VCaP (cell line): ENCODE data around the gene GCDH.
A peak's percentile ranks its signal among the peaks of the same experiment; 100 is the strongest.

Source experiments
- H3K27ac ChIP-seq: fragments of 450-650 bp; 2 replicates; pipeline ENCODE4 v1.5.1; 2017
- TF ChIP-seq, protein P1 (sequence below): fragments of 450-650 bp; conservative IDR thresholded peaks from 2 replicates; pipeline ENCODE4 v1.5.1; 2017; ENCODE audit warnings: mild to moderate bottlenecking, moderate library complexity

Gene GCDH

DNA sequence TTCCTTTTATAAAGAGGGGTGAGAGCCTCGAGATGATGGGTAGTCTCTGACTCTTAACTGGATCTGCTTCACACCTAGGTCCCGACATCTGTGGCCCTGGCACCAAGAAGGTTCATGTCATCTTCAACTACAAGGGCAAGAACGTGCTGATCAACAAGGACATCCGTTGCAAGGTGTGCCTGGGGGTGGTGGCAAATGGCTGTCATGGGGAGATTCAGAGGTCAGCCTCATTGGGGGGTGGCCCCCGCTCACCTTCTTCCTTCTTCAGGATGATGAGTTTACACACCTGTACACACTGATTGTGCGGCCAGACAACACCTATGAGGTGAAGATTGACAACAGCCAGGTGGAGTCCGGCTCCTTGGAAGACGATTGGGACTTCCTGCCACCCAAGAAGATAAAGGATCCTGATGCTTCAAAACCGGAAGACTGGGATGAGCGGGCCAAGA lies 49.0 kb downstream of the GCDH start:
- peak overlapping the region; percentile 96 for H3K27ac ChIP-seq
- TF ChIP-seq, protein P1, sequence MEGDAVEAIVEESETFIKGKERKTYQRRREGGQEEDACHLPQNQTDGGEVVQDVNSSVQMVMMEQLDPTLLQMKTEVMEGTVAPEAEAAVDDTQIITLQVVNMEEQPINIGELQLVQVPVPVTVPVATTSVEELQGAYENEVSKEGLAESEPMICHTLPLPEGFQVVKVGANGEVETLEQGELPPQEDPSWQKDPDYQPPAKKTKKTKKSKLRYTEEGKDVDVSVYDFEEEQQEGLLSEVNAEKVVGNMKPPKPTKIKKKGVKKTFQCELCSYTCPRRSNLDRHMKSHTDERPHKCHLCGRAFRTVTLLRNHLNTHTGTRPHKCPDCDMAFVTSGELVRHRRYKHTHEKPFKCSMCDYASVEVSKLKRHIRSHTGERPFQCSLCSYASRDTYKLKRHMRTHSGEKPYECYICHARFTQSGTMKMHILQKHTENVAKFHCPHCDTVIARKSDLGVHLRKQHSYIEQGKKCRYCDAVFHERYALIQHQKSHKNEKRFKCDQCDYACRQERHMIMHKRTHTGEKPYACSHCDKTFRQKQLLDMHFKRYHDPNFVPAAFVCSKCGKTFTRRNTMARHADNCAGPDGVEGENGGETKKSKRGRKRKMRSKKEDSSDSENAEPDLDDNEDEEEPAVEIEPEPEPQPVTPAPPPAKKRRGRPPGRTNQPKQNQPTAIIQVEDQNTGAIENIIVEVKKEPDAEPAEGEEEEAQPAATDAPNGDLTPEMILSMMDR, result no peak

DNA sequence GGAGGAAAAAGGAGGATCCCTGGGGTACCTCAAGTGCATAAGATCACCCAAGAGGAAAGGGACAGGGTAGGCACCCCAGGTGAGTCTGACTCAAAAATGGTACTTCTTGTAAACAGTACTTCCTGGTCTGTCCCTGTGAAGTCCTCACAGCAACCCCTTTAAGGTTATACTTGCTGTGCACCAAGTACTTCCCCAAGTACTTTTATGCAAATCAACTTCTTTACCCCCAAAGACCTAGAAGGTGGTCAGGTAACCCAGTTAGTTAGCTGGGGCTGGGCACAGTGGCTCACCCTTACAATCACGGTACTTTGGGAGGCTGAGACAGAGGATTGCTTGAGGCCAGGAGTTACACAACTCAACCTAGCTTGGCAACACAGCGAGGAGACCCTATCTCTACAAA lies 49.9 kb downstream of the GCDH start:
- TF ChIP-seq, protein P1, result no peak
- peak overlapping the region; percentile 96 for H3K27ac ChIP-seq

DNA sequence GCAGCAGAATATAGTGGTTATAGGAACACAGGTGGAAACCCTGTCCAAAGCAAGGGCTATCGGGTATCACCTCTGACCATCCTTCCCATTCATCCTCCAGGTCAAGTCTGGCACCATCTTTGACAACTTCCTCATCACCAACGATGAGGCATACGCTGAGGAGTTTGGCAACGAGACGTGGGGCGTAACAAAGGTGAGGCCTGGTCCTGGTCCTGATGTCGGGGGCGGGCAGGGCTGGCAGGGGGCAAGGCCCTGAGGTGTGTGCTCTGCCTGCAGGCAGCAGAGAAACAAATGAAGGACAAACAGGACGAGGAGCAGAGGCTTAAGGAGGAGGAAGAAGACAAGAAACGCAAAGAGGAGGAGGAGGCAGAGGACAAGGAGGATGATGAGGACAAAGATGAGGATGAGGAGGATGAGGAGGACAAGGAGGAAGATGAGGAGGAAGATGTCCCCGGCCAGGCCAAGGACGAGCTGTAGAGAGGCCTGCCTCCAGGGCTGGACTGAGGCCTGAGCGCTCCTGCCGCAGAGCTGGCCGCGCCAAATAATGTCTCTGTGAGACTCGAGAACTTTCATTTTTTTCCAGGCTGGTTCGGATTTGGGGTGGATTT lies 52.6 kb downstream of the GCDH start:
- TF ChIP-seq, protein P1, result no peak
- H3K27ac ChIP-seq, result peak overlapping the region; percentile 96

DNA sequence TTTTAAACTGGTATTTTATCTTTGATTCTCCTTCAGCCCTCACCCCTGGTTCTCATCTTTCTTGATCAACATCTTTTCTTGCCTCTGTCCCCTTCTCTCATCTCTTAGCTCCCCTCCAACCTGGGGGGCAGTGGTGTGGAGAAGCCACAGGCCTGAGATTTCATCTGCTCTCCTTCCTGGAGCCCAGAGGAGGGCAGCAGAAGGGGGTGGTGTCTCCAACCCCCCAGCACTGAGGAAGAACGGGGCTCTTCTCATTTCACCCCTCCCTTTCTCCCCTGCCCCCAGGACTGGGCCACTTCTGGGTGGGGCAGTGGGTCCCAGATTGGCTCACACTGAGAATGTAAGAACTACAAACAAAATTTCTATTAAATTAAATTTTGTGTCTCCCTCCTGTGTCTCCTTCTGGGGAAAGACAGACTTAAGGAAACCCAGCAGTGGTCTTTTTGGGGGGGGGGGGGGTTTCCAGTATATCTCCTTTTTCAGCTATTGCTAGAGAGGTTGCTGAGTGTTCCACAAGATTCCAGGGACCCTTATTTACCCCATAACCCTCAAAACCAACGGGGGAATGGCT lies 53.2 kb downstream of the GCDH start:
- TF ChIP-seq, protein P1, result no peak
- peak overlapping the region; percentile 96 for H3K27ac ChIP-seq

DNA sequence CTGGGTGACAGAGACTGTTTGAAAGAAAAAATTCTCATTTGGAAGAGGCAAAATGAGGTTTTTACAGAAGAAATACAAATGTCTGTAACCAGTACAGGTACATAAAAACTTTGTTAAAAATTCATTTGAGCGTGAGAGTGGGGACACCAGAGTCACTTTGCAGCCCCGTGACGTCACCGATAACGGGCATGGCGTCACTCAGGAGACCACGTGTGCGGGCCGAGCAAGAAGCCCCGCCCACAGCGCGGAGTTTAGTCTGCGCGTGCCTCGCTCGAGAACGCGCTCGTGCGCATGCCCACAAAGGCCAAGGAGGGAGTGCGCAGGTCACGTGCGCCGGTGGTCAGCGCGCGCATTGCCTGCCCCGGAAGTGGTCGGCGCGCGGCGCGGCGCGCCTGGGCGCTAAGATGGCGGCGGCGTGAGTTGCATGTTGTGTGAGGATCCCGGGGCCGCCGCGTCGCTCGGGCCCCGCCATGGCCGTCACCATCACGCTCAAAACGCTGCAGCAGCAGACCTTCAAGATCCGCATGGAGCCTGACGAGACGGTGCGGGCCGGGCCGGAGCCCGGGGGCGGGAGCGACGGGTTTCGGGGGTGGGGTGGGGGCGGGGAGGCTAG lies 54.6 kb downstream of the GCDH start, which contains the start of gene RAD23A:
Gene RAD23A, plus strand, starts transcription at position 384 of the 613 bp plus-strand sequence. Its CDS starts 87 bp downstream, at position 471.
- peak within 1 kb of the TSS; percentile 96 for H3K27ac ChIP-seq
- TF ChIP-seq, protein P1, result no peak

DNA sequence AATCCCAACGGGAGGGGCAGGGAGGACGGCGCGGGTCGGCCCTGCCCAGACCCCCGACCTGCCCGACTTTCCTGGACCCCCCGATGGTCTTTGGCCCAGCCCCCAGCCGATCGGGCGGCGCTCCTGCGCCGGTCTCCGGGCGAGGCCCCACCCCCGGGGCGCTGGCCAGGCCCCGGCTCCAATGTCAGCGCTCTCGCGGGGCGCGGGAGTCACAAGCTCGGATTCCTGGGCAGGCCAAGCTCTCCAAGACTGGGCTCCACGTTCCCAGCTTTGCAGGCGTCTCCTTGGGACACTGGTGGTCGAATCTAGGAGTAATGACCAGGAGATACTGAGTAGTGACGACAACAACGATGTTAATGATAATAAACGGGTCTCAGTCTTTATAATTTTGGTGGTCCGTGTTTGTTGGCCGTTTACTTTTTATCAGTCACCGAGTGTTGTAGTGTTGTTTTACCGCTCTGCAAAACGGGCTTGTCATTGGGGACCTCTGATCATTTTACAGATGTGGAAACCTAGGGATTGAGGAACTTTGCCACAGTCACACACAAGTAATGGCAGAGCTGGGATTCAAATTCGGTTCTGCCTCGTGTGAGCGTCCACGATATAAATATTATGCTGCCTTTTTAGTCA lies 55.2 kb downstream of the GCDH start:
- H3K27ac ChIP-seq, result peak overlapping the region; percentile 96
- TF ChIP-seq, protein P1, result no peak

DNA sequence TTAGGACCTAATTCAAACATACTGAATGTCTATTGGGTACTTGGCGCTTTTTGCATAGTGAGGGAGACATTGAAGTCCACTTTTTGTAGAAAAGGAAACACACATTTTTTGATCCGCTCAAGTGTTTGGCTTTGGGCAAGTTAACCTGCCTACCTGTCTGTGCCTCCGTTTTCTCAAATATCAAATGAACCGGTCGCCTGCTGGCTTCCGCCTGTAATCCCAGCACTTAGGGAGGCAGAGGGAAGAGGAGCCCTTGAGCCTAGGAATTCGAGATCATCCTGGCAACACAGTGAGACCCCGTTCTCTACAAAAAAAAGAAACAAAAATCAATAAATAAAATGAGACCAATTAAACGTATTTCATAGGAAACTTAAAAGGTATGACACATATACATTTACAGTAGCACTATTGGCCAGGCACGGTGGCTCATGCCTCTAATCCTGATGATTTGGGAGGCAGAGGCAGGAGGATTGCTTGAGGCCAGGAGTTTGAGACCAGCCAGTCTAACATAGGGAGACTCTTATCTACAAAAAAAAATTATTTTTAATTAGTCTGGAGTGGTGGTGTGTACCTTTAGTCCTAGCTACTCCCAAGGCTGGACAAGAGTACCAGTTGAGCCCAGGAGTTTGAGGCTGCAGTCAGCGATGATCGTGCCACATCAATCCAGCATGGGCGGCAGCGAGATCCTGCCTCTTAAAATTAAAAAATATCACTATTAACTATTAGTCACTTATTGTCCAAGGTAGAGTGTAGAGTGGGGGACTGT lies 56.0 kb downstream of the GCDH start:
- peak overlapping the region; percentile 96 for H3K27ac ChIP-seq
- TF ChIP-seq, protein P1, result no peak
